SU-DHL-6 (cell line): Measurements from ENCODE around the gene SLC22A14.

Source experiments
- H2AFZ ChIP-seq: fragments of 200-600 bp; sonication (generic); 2 replicates; pipeline ENCODE4 v1.6.1; 2014; ENCODE audit warnings: low read depth, mild to moderate bottlenecking, moderate library complexity, mixed read lengths, antibody characterized with exemption, low read length; ENCODE audit not compliant: severe bottlenecking
- H3F3A ChIP-seq: fragments of 200-600 bp; shearing (Covaris generic); 2 replicates; pipeline ENCODE4 v1.6.0; 2016; ENCODE audit warnings: antibody characterized with exemption, mild to moderate bottlenecking; ENCODE audit not compliant: insufficient read depth
- H3K27ac ChIP-seq: fragments of 200-600 bp; sonication (generic); 2 replicates; pipeline ENCODE4 v1.5.1; 2016; ENCODE audit warnings: low read depth, mild to moderate bottlenecking, low read length, moderate library complexity, mixed read lengths
- H3K27me3 ChIP-seq: fragments of 200-600 bp; sonication (generic), shearing (Covaris generic); 2 replicates; pipeline ENCODE4 v1.6.0; 2014; ENCODE audit warnings: mild to moderate bottlenecking, low read length
- H3K36me3 ChIP-seq: fragments of 200-600 bp; sonication (generic); 2 replicates; pipeline ENCODE4 v1.6.1; 2014; ENCODE audit warnings: mild to moderate bottlenecking, low read length, mixed read lengths
- H3K4me2 ChIP-seq: fragments of 300-600, 200-600 bp; shearing (Covaris generic), sonication (generic); 2 replicates; pipeline ENCODE4 v1.6.0; 2014; ENCODE audit warnings: low read length, low read depth, mild to moderate bottlenecking; ENCODE audit not compliant: poor library complexity, severe bottlenecking
- H3K4me3 ChIP-seq: fragments of 200-600 bp; sonication (generic); 2 replicates; pipeline ENCODE4 v1.5.1; 2014; ENCODE audit warnings: antibody characterized with exemption, low read length, mild to moderate bottlenecking, mixed read lengths; ENCODE audit not compliant: insufficient read depth, poor library complexity, severe bottlenecking
- H3K79me2 ChIP-seq: fragments of 200-600 bp; sonication (generic); 2 replicates; pipeline ENCODE4 v1.6.1; 2014; ENCODE audit warnings: mild to moderate bottlenecking, low read length, moderate library complexity; ENCODE audit not compliant: insufficient read depth
- H3K9ac ChIP-seq: fragments of 200-600 bp; sonication (generic); 2 replicates; pipeline ENCODE4 v1.7.0; 2014; ENCODE audit warnings: mild to moderate bottlenecking, low read length
- H3K9me2 ChIP-seq: fragments of 200-600 bp; sonication (generic); replicated peaks from 2 replicates; pipeline ENCODE4 v1.6.1; 2014; ENCODE audit warnings: low read length; ENCODE audit not compliant: insufficient read depth
- H3K9me3 ChIP-seq: fragments of 200-600 bp; sonication (generic); 2 replicates; pipeline ENCODE4 v1.6.1; 2014; ENCODE audit warnings: low read length, mixed read lengths; ENCODE audit not compliant: insufficient read depth
- H4K20me1 ChIP-seq: fragments of 200-600 bp; sonication (generic); 2 replicates; pipeline ENCODE4 v1.6.1; 2014; ENCODE audit warnings: low read depth, mild to moderate bottlenecking, antibody characterized with exemption, low read length, moderate library complexity, mixed read lengths
- CTCF ChIP-seq: fragments of 200-600 bp; sonication (generic); IDR thresholded peaks from one replicate; pipeline ENCODE4 v1.5.1; 2017; ENCODE audit warnings: antibody characterized with exemption, mild to moderate bottlenecking, low read length, moderate library complexity; ENCODE audit not compliant: insufficient read depth, poor library complexity, severe bottlenecking
- EZH2phosphoT487 ChIP-seq: fragments of 200-600 bp; sonication (generic), shearing (Covaris generic); conservative IDR thresholded peaks from 2 replicates; pipeline ENCODE4 v1.6.1; 2018; ENCODE audit warnings: mild to moderate bottlenecking, antibody characterized with exemption, low read length, moderate library complexity, mixed read lengths

The SLC22A14 gene

GRCh38 chr3:38348903-38349302 is 66.8 kb downstream of the SLC22A14 start:
- no peaks in the 10 kb centered on the region for H3K27me3 ChIP-seq
- no peak overlapping the region for H3K4me2 ChIP-seq

GRCh38 chr3:38349684-38350359 is 67.7 kb downstream of the SLC22A14 start:
- Histone ChIP-seq H3K4me3 (no peak overlapping the region), H3K27me3 (no peaks in the 10 kb centered on the region), H4K20me1 (no peaks in the 10 kb centered on the region), H2AFZ (no peak overlapping the region), H3K9ac (no peak overlapping the region), H3K36me3 (0 out of 2 replicates have a peak, but pooled peaks cover 4% of the 10 kb centered on the region), H3F3A (0 out of 2 replicates have a peak, but pooled peaks cover 3% of the 10 kb centered on the region), H3K9me3 (no peaks in the 10 kb centered on the region), H3K4me2 (no peak overlapping the region), H3K79me2 (peaks cover 7% of the 10 kb centered on the region), H3K27ac (no peak overlapping the region), H3K9me2 (no peaks in the 10 kb centered on the region)
- TF ChIP-seq CTCF = no peak
- TF ChIP-seq EZH2phosphoT487 = no peak

More at GRCh38 chr3:38348903-38349302, 66.8 kb downstream of the SLC22A14 start:
- 0 out of 2 replicates have a peak, but pooled peaks cover 3% of the 10 kb centered on the region for H3F3A ChIP-seq
- H2AFZ ChIP-seq = no peak overlapping the region
- H3K36me3 ChIP-seq = 0 out of 2 replicates have a peak, but pooled peaks cover 4% of the 10 kb centered on the region
- H3K79me2 ChIP-seq = peaks cover 7% of the 10 kb centered on the region
- no peak overlapping the region for H3K9ac ChIP-seq
- no peaks in the 10 kb centered on the region for H4K20me1 ChIP-seq
- no peak overlapping the region for H3K27ac ChIP-seq
- no peaks in the 10 kb centered on the region for H3K9me3 ChIP-seq
- H3K9me2 ChIP-seq = no peaks in the 10 kb centered on the region
- no peak for TF ChIP-seq CTCF
- TF ChIP-seq EZH2phosphoT487 = no peak
- no peak overlapping the region for H3K4me3 ChIP-seq

- H4K20me1 ChIP-seq = no peaks in the 10 kb centered on the region
- peaks cover 7% of the 10 kb centered on the region for H3K79me2 ChIP-seq
- H3K9me2 ChIP-seq = no peaks in the 10 kb centered on the region
- H2AFZ ChIP-seq = no peak overlapping the region
- no peak overlapping the region for H3K4me2 ChIP-seq
- TF ChIP-seq EZH2phosphoT487 = no peak
- TF ChIP-seq CTCF = no peak
- H3K9ac ChIP-seq = no peak overlapping the region
- H3K27me3 ChIP-seq = no peaks in the 10 kb centered on the region
- H3K4me3 ChIP-seq = no peak overlapping the region
- H3K36me3 ChIP-seq = 0 out of 2 replicates have a peak, but pooled peaks cover 4% of the 10 kb centered on the region
- no peak overlapping the region for H3K27ac ChIP-seq
- no peaks in the 10 kb centered on the region for H3K9me3 ChIP-seq
- no peaks in the 10 kb centered on the region for H3F3A ChIP-seq
These were observed 71.1 kb downstream of the SLC22A14 start for GRCh38 chr3:38353151-38353550.
